ENCODE results near the gene PCDHGB5.
"Not testable (repeated sequence)": the region's sequence is repeated elsewhere in the genome, so short reads cannot be mapped to it uniquely, and the experiment has no call there.

Gene PCDHGB5

GRCh38 chr5:141412854-141413539, 15.2 kb downstream of the PCDHGB5 start, which contains the start of gene PCDHGA10:
Gene PCDHGA10, plus strand, starts transcription at chr5:141412987. Its CDS starts 189 bp downstream, at chr5:141413176.
- DNase-seq (ENCODE audit: low read depth in 2 of 2), result peak; percentile 32 to 44

- no peak for DNase-seq (ENCODE audit: low read depth in 2 of 2)
Measured at GRCh38 chr5:141413540-141414069, 15.9 kb downstream of the PCDHGB5 start.

GRCh38 chr5:141414548-141415274, 17.0 kb downstream of the PCDHGB5 start:
- DNase-seq (ENCODE audit: low read depth in 2 of 2), result not testable (repeated sequence)

GRCh38 chr5:141415275-141415618, 17.5 kb downstream of the PCDHGB5 start:
- not testable (repeated sequence) for DNase-seq (ENCODE audit: low read depth in 2 of 2)

GRCh38 chr5:141417494-141418172, 19.9 kb downstream of the PCDHGB5 start, which contains the start of gene PCDHGB7:
Gene PCDHGB7, plus strand, starts transcription at chr5:141417677. Its CDS starts 183 bp downstream, at chr5:141417860.
- peak; percentile 14 to 43 for DNase-seq (ENCODE audit: low read depth in 2 of 2)

- no peak for DNase-seq (ENCODE audit: low read depth in 2 of 2)
Measured at GRCh38 chr5:141419074-141419880, 21.5 kb downstream of the PCDHGB5 start.

GRCh38 chr5:141420855-141421488, 23.2 kb downstream of the PCDHGB5 start, which contains the start of gene PCDHGA11:
Gene PCDHGA11, plus strand, starts transcription at chr5:141421051. Its CDS starts 177 bp downstream, at chr5:141421228.
- DNase-seq (ENCODE audit: low read depth in 2 of 2), result peak in 1 of 2 donors; percentile 14

GRCh38 chr5:141421489-141421855, 23.7 kb downstream of the PCDHGB5 start:
- DNase-seq (ENCODE audit: low read depth in 2 of 2), result no peak

GRCh38 chr5:141422742-141423291, 25.1 kb downstream of the PCDHGB5 start:
- DNase-seq (ENCODE audit: low read depth in 2 of 2), result no peak

GRCh38 chr5:141427783-141428426, 30.2 kb downstream of the PCDHGB5 start:
- no peak for DNase-seq (ENCODE audit: low read depth in 2 of 2)

- DNase-seq (ENCODE audit: low read depth in 2 of 2), result no peak
Measured at GRCh38 chr5:141430332-141431113, 32.8 kb downstream of the PCDHGB5 start, which contains the start of gene PCDHGA12. Gene PCDHGA12, plus strand, starts transcription at chr5:141430507. Its CDS starts 253 bp downstream, at chr5:141430760.

- no peak for DNase-seq (ENCODE audit: low read depth in 2 of 2)
Measured at GRCh38 chr5:141431286-141431685, 33.5 kb downstream of the PCDHGB5 start.

GRCh38 chr5:141432308-141432707, 34.6 kb downstream of the PCDHGB5 start:
- not testable (repeated sequence) for DNase-seq (ENCODE audit: low read depth in 2 of 2)

GRCh38 chr5:141432726-141433125, 35.0 kb downstream of the PCDHGB5 start:
- not testable (repeated sequence) for DNase-seq (ENCODE audit: low read depth in 2 of 2)

- DNase-seq (ENCODE audit: low read depth in 2 of 2), result no peak
Measured at GRCh38 chr5:141434006-141434405, 36.3 kb downstream of the PCDHGB5 start.

- no peak for DNase-seq (ENCODE audit: low read depth in 2 of 2)
Measured at GRCh38 chr5:141437221-141437620, 39.5 kb downstream of the PCDHGB5 start.

- DNase-seq (ENCODE audit: low read depth in 2 of 2), result no peak
Measured at GRCh38 chr5:141439411-141440141, 41.8 kb downstream of the PCDHGB5 start.

- DNase-seq (ENCODE audit: low read depth in 2 of 2), result no peak
Measured at GRCh38 chr5:141440341-141440740, 42.6 kb downstream of the PCDHGB5 start.

All from activated CD4-positive, alpha-beta T cell treated with anti-CD3 and anti-CD28 coated beads for 24 hours (primary cell).